ENCODE measurements around the gene MSI2. TPM values are rescaled to one million over a fixed set of nuclear protein-coding genes. Genes with fewer than 3 reads are reported as not detected.

The MSI2 gene
- total and polyA plus RNA-seq, 2 donors (not counting 3 experiments of a cell fraction or from before 2014, with no cell fraction given) = 20.9 to 59.3 TPM

- DNase-seq (ENCODE audit: low read depth, low spot score) (no peak), FAIRE-seq (no peak)
- Histone ChIP-seq H2AFZ (ENCODE audit: low read depth, low read length) (no peak overlapping the region), H3K27ac (ENCODE audit: insufficient read depth, low read depth, low read length) (no peak overlapping the region), H3K9me1 (replicated peaks; ENCODE audit: control insufficient read depth, extremely low read depth, insufficient read depth, low read length) (no peaks in the 10 kb centered on the region), H3K9ac (replicated peaks; ENCODE audit: extremely low read depth, insufficient read depth, low read length) (no peak overlapping the region), H3K79me2 (ENCODE audit: control insufficient read depth, insufficient read depth, low read length) (no peaks in the 10 kb centered on the region), H3K36me3 (ENCODE audit: control insufficient read depth in 2 of 2, extremely low read depth in 1 of 2, insufficient read depth in 2 of 2, low read length in 2 of 2) (peaks cover 0 to 3% of the 10 kb centered on the region in 2 experiments), H3K4me3 (replicated peaks in 1 of 3; ENCODE audit: insufficient read depth in 1 of 3, low read depth in 1 of 3, low read length in 3 of 3) (no peak overlapping the region), H4K20me1 (replicated peaks; ENCODE audit: control insufficient read depth, extremely low read depth, insufficient read depth, low read length) (no peaks in the 10 kb centered on the region), H3K9me3 (replicated peaks; ENCODE audit: control insufficient read depth, insufficient read depth, low read length) (no peaks in the 10 kb centered on the region), H3K27me3 (ENCODE audit: control insufficient read depth in 2 of 2, insufficient read depth in 2 of 2, low read length in 2 of 2) (no peaks in the 10 kb centered on the region), H3K4me2 (ENCODE audit: insufficient read depth, low read length) (no peak overlapping the region), H3K4me1 (ENCODE audit: control insufficient read depth, extremely low read depth, insufficient read depth, low read length) (no peaks in the 10 kb centered on the region)
- dilution Hi-C loops (cut with MboI; ENCODE audit: extremely low pct_ligation_motif_present, low sequenced_read_pairs) = no loop called here
- ChIA-PET CTCF (interaction anchor here (1.0 to 1.8 kb wide), 2 partner anchors 10 to 59 kb away, joined by 5 to 8 read pairs; no protein-coding TSS in a partner anchor), POLR2A (no interaction called here)
- intact Hi-C loops (cut with micrococcal nuclease) = no loop called here
- no TSS peak for BruUV-seq (replicated peaks)
- no peak for TF ChIP-seq POLR2A (IDR thresholded peaks at IDR 0.05; ENCODE audit: low read depth, low read length)
- TF ChIP-seq FOS (IDR thresholded peaks at IDR 0.05; ENCODE audit: borderline replicate concordance, insufficient read depth, low read length) = no peak
- no peak for TF ChIP-seq EZH2 (IDR thresholded peaks at IDR 0.05; ENCODE audit: borderline replicate concordance, low read depth, low read length, severe bottlenecking)
- TF ChIP-seq MYC (IDR thresholded peaks at IDR 0.05; ENCODE audit: low read depth, low read length) = no peak
- TF ChIP-seq GATA2 (IDR thresholded peaks at IDR 0.05; ENCODE audit: insufficient read depth, insufficient read length, low read depth, low read length) = no peak
- no peak for TF ChIP-seq MAX (IDR thresholded peaks at IDR 0.05; ENCODE audit: insufficient read depth, insufficient read length)
- no peak for TF ChIP-seq CTCF (IDR thresholded peaks at IDR 0.05; ENCODE audit: extremely low read depth in 1 of 2, insufficient read depth in 1 of 2, low read depth in 1 of 2, low read length in 2 of 2)
- no peak for TF ChIP-seq JUN (IDR thresholded peaks at IDR 0.05; ENCODE audit: borderline replicate concordance, insufficient read depth, insufficient read length, low read depth)
- TF ChIP-seq POLR2AphosphoS5 (IDR thresholded peaks at IDR 0.05; ENCODE audit: insufficient read depth, low read depth, low read length) = no peak
Observed at GRCh38 chr17:57612202-57613071, 356.1 kb downstream of the MSI2 start.

Data from endothelial cell of umbilical vein (primary cell).